Hematopoietic multipotent progenitor cell treated with erythropoietin and hydrocortisone succinate and interleukin-3 and kit ligand, for 15 days (in vitro differentiated cells): ENCODE results near the gene PRR5L.
A peak's percentile ranks its signal among the peaks of the same experiment; 100 is the strongest.

Experiments
- DNase-seq: peaks from one replicate; pipeline ENCODE4 v3.0.0-alpha.2; 2015; ENCODE audit warnings: low spot score

PRR5L gene, protein sequence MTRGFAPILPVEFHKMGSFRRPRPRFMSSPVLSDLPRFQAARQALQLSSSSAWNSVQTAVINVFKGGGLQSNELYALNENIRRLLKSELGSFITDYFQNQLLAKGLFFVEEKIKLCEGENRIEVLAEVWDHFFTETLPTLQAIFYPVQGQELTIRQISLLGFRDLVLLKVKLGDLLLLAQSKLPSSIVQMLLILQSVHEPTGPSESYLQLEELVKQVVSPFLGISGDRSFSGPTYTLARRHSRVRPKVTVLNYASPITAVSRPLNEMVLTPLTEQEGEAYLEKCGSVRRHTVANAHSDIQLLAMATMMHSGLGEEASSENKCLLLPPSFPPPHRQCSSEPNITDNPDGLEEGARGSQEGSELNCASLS

GRCh38 chr11:36295926-36296325 is at the start of gene PRR5L:
PRR5L (plus strand) TSS chr11:36296288; CDS start chr11:36401122, 104,834 bp downstream.
- DNase-seq, result no peak

GRCh38 chr11:36247493-36247892 is 48.6 kb upstream of the PRR5L start:
- DNase-seq, result no peak

- no peak for DNase-seq
Observed at GRCh38 chr11:36248436-36248835, 47.7 kb upstream of the PRR5L start.

- no peak for DNase-seq
Observed at GRCh38 chr11:36249246-36249645, 46.8 kb upstream of the PRR5L start.

DNA sequence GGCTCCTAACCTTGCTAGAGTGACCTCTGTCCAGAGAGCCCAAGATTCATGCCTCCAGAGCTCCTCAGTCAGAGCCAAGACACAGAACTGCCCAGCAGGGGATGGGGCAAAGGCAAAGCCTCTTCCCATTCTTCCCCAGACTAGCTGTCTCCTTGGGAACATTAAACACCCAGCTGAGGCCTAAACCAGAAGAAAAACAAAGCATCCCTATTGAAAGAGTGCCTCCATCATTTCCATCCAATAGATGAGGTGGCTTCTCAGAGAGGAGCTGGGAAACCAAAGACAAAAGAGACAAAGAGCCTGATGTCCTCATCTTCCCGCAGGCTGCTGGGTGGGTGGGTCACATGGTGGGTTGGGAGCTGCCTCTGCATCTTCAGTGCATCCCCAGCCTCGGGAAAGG is 44.3 kb upstream of the PRR5L start:
- DNase-seq, result no peak

DNA sequence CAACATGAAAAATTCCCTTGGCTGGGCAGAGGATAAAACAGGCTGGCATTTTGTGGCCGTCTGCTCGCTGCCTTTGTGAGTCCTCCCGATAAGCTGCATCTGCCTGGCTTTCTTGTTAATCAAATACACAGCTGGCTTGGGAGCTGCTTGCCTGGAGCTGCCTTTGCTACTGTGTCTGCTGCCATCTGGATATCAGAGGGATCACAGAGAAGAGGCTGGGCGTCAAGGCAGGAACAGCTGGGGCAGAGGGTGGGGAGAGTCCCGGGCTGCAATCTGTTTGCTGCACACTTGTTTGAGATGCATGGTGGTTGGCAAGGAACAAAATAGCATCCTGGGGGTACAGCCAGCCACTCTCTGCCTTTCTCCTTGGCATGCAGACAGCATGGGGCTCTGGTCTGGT is 42.9 kb upstream of the PRR5L start:
- peak; percentile 6 for DNase-seq

DNA sequence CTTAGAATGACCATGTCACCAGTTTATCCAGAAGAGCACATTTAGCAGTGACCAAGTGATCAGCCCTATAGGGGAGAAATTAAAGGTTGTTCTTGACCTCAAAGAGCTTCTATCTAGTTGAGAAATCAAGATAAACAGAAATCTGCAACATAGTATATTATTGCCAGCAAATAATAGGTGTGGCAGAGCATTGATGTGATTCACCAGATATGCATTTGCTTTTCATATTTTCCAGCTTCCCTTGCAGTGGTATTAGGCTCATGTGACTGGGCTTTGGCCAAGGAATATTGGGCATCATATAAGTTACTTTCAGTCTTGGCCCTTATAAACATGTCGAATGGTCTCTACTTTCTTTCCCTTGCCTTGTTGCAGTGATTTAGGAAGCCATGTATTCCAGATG is 41.4 kb upstream of the PRR5L start:
- no peak for DNase-seq

GRCh38 chr11:36257351-36257750 is 38.7 kb upstream of the PRR5L start:
- DNase-seq, result no peak

GRCh38 chr11:36258730-36259360 is 37.2 kb upstream of the PRR5L start:
- DNase-seq, result peak; percentile 7

DNA sequence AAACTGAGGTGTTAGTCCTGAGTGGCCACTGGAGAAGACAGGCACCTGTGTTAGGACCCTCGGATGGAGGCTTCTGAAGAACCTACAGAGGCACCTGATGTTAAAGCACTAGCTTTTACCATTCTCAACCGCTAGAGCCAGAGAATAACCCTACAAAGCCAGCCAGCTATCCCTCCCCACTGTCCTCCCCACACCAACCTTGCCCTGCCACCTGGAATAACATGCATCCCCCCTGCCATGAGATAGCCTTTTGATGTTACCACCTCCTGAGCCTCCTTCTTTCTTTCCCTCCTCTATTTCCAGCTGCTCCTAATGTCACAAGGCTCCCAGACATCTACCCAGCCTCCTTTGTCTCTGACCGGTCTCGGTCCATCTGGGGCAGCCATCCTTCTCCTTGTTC is 35.0 kb upstream of the PRR5L start:
- no peak for DNase-seq

DNA sequence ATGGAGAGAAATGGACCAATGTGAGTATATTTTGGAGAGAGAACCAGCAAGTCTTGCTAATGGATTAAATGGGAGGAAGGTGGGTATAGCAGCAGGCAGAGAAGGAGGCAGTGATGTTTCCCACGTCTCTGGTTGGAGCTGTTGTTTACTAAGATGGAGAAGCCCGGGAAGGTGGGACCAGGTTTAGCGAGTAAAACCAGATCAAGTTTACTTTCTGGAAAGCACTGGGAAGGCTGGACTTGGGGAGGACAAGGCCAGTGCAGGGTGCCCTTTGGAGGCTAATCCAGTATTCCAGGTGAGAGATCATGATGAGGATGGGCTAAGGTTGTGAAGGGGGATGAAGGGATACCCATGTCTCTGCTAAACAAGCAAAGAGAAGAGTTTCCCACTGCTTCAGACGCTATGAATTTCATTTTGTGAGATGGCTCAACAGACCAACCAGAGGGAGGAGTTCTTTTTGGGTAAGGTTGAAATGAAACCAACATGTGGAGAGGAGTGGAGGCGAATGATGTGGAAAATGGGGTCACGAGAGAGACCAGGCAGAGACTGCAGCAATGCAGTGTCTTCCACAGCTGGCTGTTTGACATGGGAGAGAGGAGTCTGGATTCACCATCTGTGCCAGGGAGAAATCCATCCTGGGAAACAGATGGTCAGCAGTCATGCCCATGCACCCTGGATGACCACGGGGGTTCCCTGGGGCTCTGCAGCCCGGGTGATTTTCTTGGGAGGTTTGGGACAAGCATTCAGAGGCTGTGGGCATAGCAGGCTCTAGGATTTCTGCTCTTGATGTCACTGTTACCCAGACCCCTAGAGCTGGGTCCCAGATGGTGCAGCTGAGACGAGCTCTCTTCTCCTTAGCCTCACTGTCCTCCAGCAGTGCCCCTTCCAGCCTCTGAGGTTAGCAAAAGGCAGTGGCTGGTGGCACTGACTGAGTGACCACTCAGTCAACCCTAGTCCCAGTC is 31.8 kb upstream of the PRR5L start:
- no peak for DNase-seq

DNA sequence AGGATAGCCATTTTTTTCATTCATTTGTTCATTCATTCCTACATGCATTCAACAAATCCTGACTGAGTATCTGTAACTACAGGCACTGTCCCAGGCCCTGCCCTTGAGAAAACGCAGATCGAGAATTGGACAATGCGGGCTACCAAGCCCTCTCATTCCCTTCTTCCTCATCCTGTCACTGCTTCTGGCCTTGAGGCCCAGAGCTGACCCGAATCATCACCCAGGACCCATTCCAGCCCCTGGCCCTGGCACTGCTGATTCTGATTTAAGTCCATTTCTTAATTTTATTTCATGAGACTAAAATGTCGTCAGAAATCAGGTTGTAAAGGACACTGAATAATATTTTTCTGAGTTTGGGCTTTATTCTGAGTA is 31.1 kb upstream of the PRR5L start:
- DNase-seq, result no peak

DNA sequence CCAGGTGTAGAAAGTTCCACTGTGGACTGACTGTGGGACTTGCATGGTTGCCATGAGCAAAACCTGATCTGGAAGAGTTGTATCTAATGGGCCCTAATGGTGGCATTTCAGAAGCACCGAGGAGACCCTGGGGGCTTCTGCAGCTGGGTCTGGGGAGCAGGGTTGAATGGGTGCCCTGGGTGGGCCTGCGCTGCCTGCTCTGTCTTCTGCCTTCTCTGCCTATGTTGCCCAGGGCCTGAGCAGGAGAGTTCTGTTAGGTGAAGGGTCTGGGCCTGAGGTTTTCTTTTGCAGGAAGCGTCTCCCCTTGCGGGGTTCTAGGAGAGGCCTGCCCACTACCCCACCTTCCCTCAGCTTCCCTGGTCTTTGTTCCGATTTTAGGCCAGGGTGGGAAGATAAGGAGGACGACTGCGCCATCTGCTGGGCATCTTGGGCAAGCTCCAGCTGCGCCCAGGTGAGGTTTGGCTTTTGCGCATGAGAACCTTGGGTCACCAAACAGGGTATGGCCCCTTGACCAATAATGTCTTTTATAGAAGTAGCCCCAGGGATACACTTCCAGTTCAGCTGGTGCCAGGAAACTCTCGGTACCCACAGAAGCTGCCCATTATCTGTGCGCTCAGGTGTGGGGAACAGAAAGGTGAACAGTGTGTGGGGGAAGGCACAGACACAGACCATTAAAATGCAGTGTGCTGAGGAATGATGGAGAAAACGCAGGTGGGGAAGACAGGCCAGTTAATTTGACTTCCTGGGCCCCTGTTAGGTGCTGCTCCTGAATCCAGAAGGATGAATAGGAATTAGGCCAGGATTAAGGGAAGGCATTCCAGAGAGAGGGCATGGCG is 30.1 kb upstream of the PRR5L start:
- DNase-seq, result peak; percentile 50

DNA sequence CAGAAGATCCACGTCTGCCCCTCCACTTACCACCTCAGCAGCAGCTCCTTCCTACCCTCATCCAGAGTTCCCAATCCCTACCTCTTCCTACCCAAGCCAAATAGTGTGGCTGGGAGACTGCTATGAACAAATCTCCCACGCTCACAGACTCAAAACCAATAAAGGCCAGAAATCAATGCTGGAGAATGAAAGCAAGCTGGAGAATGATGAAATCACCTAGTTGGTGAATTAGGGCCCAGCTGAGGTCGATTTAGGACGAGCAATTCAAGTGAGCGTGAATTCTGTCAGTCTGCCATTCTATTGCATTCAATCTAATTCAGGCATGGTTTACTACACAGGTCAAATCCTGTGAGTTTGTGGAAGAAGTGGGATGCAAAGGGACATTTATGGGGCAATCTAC is 29.3 kb upstream of the PRR5L start:
- no peak for DNase-seq

GRCh38 chr11:36268337-36268985 is 27.6 kb upstream of the PRR5L start:
- no peak for DNase-seq

DNA sequence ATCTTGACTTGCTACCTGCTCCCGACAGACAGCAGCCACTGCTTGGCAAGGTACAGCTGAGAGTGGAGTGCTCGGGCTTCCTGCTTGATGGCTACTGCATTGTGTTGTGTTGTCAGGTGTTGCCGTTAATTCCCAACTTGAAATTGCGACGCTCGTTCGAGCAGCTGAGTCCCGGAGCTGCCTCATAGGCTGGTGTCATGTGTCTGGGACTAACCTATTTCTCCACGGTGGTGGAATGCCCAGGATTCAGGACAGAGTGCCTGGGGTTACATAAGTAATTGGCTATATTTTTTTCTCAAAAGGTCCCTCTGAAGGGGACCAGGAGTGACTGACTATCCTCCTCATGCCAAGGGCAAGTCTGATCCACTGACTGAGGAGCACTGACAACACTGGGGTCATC is 25.4 kb upstream of the PRR5L start:
- DNase-seq, result no peak

DNA sequence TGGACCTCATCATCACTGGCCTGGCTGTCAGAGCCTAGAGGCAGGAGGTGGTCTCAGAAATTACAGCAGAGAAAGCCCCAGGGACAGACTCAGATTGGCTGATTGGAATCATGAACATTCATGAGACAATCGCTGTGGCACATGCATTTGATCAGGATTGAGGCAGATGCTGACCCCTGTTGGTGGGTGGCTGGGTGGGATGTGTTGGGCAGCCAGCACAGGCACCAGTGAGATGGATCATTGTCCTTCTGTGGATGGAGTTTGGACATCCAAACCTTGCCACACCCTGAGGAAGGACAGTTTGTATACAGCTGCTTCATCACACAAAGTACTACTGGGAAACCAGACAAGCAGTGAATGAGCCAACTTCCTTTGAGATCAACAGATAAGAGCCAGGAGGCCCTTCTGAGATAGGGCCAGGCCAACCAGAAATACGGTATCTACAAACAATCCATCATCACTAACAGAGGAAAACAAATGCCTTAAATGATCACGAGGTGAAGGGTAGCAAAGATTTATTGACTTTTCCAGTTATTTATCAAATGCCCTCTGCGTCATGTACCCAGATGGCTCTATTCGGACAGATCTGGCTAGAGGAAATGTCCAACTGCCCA is 24.2 kb upstream of the PRR5L start:
- DNase-seq, result no peak

GRCh38 chr11:36273110-36273509 is 23.0 kb upstream of the PRR5L start:
- DNase-seq, result no peak

DNA sequence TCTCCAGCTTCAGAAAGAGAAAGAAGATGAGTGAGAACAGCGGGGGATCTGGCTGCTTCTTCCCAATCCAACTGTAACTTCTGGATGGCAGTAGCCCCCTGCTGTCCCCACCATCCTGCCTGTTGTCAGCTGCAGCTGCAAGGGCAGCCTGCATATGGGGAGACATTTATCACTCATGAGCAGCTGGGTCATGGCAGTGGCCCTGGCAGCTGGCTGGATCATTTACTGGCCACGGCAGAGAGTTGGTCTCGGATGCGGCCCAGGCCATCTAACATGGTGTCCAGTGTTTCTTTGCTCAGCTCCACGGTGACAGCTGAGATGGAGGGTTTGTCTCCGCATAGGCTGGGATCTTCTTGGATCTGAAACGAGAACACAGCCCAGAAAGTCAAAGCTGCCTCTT is 21.7 kb upstream of the PRR5L start:
- DNase-seq, result no peak

DNA sequence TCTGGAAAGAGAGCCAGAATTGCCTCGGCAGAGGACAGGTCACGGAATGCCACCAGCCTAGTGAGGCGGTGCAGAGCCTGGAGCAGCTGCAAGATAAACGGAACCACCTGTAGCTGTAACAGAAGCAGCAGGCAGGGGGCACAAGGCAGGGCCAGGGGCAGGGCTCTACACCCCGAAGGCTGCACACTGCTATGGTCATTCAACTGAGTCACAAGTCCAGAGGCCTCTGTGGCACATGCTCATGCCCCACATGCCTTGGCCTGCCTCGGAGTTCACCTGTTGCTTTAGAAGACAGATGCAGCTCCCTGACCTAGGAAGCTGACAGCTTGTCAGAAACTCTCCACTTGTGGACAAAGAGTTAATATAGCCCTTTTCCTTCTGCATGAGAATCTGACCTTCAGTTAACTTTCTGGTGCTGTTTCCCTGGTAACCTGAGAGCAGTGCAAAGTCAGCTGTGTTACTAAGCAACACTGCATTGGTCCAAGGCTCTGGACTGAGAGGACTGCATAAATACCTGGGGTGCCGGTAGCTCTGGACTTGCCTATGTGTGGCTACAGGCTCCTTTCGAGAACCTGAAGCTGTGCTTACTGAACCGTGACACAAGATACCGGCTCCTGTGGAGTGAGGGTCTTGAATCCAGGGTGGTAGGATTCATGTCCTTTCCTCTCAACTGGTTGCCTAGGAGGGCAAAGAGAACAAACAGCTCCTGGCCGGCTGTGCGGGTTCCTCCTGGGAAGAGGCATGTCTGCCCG is 17.4 kb upstream of the PRR5L start:
- no peak for DNase-seq
